Heart left ventricle (tissue), 16 donors: ENCODE measurements around the gene PAK2. TPM values are rescaled to one million over a fixed set of nuclear protein-coding genes. Genes with fewer than 3 reads are reported as not detected.

Experiments
- ATAC-seq, 4 donors: fragments of 200-7000 bp; cut with Tn5 transposase; one replicate each; pipeline ENCODE4 v1.9.1; 2020 to 2022; ENCODE audit warnings: moderate library complexity in 4 of 4, mild to moderate bottlenecking in 3 of 4, moderate number of reproducible peaks in 1 of 4
- DNase-seq, 5 donors: peaks; one replicate each; pipeline ENCODE4 v3.0.0-alpha.2; 2020
- H3K27ac ChIP-seq, 12 donors: fragments of 200-600 bp; sonication (generic) in 4 of 12; one replicate each; pipeline versions ENCODE4 v1.5.0 to v1.8.0; 2016 to 2022; ENCODE audit warnings: mild to moderate bottlenecking in 2 of 12
- H3K27me3 ChIP-seq, 9 donors: fragments of 200-600 bp; sonication (generic) in 2 of 9; one replicate each; pipeline versions ENCODE4 v1.5.1 to v1.8.0; 2016 to 2022; ENCODE audit warnings: mild to moderate bottlenecking in 3 of 9
- H3K36me3 ChIP-seq, 9 donors: fragments of 200-600 bp; sonication (generic) in 2 of 9; one replicate each; pipeline versions ENCODE4 v1.5.0 to v1.8.0; 2018 to 2022; ENCODE audit warnings: mild to moderate bottlenecking in 2 of 9
- H3K4me1 ChIP-seq, 12 donors: fragments of 200-600 bp; sonication (generic) in 4 of 12; one replicate each; pipeline versions ENCODE4 v1.5.0 to v1.8.0; 2016 to 2022; ENCODE audit warnings: mild to moderate bottlenecking in 3 of 12
- H3K4me3 ChIP-seq, 12 donors: fragments of 200-600 bp; sonication (generic) in 4 of 12; one replicate each; pipeline versions ENCODE4 v1.5.0 to v1.8.0; 2017 to 2022; ENCODE audit warnings: mild to moderate bottlenecking in 9 of 12, moderate library complexity in 4 of 12
- H3K9me3 ChIP-seq, 12 donors: fragments of 200-600 bp; sonication (generic) in 4 of 12; one replicate each; pipeline versions ENCODE4 v1.5.0 to v1.8.0; 2016 to 2022; ENCODE audit warnings: mild to moderate bottlenecking in 1 of 12
- POLR2A ChIP-seq, 2 donors: fragments of 450-650 bp; IDR thresholded peaks; one replicate each; pipeline ENCODE4 v1.6.1; 2017; ENCODE audit warnings: antibody characterized with exemption in 2 of 2, mild to moderate bottlenecking in 2 of 2, moderate library complexity in 2 of 2
- WGBS, 4 donors: extraction: QIAGEN DNeasy Blood & Tissue Kit in 2 of 4; methylation state at CpG; one replicate each; pipeline versions ENCODE4 v1.1.5 to v1.1.7; 2013 to 2018; 5-methylcytosine and 5-hydroxymethylcytosine counted together
- intact Hi-C, 10 donors: fragments of 100-400 bp; cut with DNase I; formaldehyde crosslinking; loops; one replicate each; pipeline versions ENCODE4 v1.11.1 to v1.14.2; 2022
- polyA plus RNA-seq, 2 donors: library from polyadenylated mRNA; stranded (reverse); fragments of 200-250 nt; gene quantifications; one replicate each; pipeline ENCODE4 v1.2.3, GENCODE V29; 2013
- total RNA-seq, 9 donors: library from RNA; depleted of rRNA in 2 of 9; stranded (reverse); fragments of >200 nt in 2 of 9; fragmentation: NEBNext Ultra II Directional in 3 of 9; extraction: Animal tissue kit (Norgen Biotek cat#: 25700) in 3 of 9; gene quantifications; one replicate each; pipeline versions ENCODE4 v1.1.0 to v1.2.4, GENCODE V29; 2016 to 2023
- TF ChIP-seq, protein P1 (sequence below), 12 donors: fragments of 200-600 bp; sonication (generic) in 4 of 12; IDR thresholded peaks; one replicate each; pipeline versions ENCODE4 v1.5.0 to v1.8.0; 2018 to 2022; ENCODE audit warnings: antibody characterized with exemption in 12 of 12, mild to moderate bottlenecking in 5 of 12
- donor health status: ischemic (EF 13 %, LVEDD 7.1; RV severe dilation, severe dysfunction).
- donor health status: healthy with polysubstance abuse.
- donor health status: DM: no; HTN: yes; CAD: no.
- donor health status: DM: no; HTN: no; CAD: no.
- donor health status: ischemic (EF 25% LVEDD 6.9; RV normal size, moderate dysfunction).
- donor health status: ischemic (EF 25% LVEDD 5.7; RV mildly dilated, moderate dysfunction).
- donor health status: healthy.
- donor health status: DM: yes; HTN: yes; CAD: no.
- donor health status: ischemic (EF 35%, LVEDD 5.7; RV mildly dilated, moderate dysfunction).
- donor health status: nonischemic (EF 11% LVEDD 7.7; RV severe dilation, severe dysfunction).
- donor health status: DM: yes; HTN: yes; CAD: no.
- donor health status: PGD.
- donor health status: ischemic (EF 29% LVEDD 5.4; RV normal size, mild dysfunction).
- donor health status: nonischemic (EF 23%, LVEDD 6.1; RV moderate dilation, normal function).

Gene PAK2
- total and polyA plus RNA-seq, 11 donors: 17.0 to 67.8 (median 48.3) TPM

- ATAC-seq (no peak), DNase-seq (no peak)
- H3K4me1 ChIP-seq: no peaks in the 10 kb centered on the region
- H3K27ac ChIP-seq: no peak overlapping the region
- TF ChIP-seq, protein P1, sequence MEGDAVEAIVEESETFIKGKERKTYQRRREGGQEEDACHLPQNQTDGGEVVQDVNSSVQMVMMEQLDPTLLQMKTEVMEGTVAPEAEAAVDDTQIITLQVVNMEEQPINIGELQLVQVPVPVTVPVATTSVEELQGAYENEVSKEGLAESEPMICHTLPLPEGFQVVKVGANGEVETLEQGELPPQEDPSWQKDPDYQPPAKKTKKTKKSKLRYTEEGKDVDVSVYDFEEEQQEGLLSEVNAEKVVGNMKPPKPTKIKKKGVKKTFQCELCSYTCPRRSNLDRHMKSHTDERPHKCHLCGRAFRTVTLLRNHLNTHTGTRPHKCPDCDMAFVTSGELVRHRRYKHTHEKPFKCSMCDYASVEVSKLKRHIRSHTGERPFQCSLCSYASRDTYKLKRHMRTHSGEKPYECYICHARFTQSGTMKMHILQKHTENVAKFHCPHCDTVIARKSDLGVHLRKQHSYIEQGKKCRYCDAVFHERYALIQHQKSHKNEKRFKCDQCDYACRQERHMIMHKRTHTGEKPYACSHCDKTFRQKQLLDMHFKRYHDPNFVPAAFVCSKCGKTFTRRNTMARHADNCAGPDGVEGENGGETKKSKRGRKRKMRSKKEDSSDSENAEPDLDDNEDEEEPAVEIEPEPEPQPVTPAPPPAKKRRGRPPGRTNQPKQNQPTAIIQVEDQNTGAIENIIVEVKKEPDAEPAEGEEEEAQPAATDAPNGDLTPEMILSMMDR (IDR thresholded peaks at IDR 0.05): no peak
- TF ChIP-seq POLR2A (IDR thresholded peaks at IDR 0.05): no peak
- H3K27me3 ChIP-seq: no peaks in the 10 kb centered on the region
- no peak overlapping the region for H3K4me3 ChIP-seq
- no peaks in the 10 kb centered on the region for H3K36me3 ChIP-seq
- 75 to 85% (median 83%) methylated on average over 7 of the region's 7 CpGs for WGBS, 4 donors
- H3K9me3 ChIP-seq: no peaks in the 10 kb centered on the region
- intact Hi-C loops: no loop called here
Measured at GRCh38 chr3:196699749-196700148, 39.9 kb upstream of the PAK2 start.

DNA sequence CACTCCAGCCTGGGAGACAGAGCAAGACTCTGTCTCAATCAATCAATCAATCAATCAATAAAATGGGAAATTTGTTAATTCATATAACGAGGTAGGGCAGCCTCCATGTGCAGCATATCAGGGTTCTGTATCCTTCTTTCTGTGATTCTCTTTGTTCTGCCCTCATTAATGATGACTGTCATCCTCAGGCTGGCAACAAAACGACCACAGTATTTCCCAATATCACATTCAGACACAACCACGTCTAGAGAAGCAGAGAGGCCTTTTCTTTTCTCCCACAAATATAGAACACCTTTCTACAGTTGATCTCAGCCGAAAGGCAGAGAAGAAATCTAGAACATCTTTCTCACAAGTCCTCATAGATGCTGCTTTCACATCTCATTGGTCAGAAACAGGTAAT lies 38.9 kb upstream of the PAK2 start:
- WGBS, 4 donors: 83 to 87% (median 85%) methylated on average over 4 of the region's 4 CpGs
- no peak for DNase-seq
- Histone ChIP-seq H3K4me3 (no peak overlapping the region), H3K27ac (no peak overlapping the region), H3K27me3 (no peaks in the 10 kb centered on the region), H3K36me3 (no peaks in the 10 kb centered on the region), H3K9me3 (no peaks in the 10 kb centered on the region), H3K4me1 (no peaks in the 10 kb centered on the region)
- TF ChIP-seq, protein P1 (IDR thresholded peaks at IDR 0.05): no peak
- no peak for TF ChIP-seq POLR2A (IDR thresholded peaks at IDR 0.05)
- intact Hi-C loops: no loop called here
- no peak for ATAC-seq

GRCh38 chr3:196706327-196706726 lies 33.3 kb upstream of the PAK2 start:
- H3K27me3 ChIP-seq: no peaks in the 10 kb centered on the region
- ATAC-seq: no peak
- H3K36me3 ChIP-seq: no peaks in the 10 kb centered on the region
- intact Hi-C loops: no loop called here
- TF ChIP-seq, protein P1 (IDR thresholded peaks at IDR 0.05): no peak
- no peak for TF ChIP-seq POLR2A (IDR thresholded peaks at IDR 0.05)
- DNase-seq: no peak
- H3K27ac ChIP-seq: no peak overlapping the region
- no peaks in the 10 kb centered on the region for H3K9me3 ChIP-seq
- peaks cover 0 to 7% (median 4%) of the 10 kb centered on the region in 12 donors for H3K4me1 ChIP-seq
- no peak overlapping the region for H3K4me3 ChIP-seq
- 70 to 91% (median 84%) methylated on average over 5 of the region's 5 CpGs for WGBS, 4 donors

GRCh38 chr3:196706731-196707130 lies 32.9 kb upstream of the PAK2 start:
- intact Hi-C loops: no loop called here
- no peak overlapping the region for H3K27ac ChIP-seq
- H3K27me3 ChIP-seq: no peaks in the 10 kb centered on the region
- DNase-seq (no peak), ATAC-seq (no peak)
- no peak overlapping the region for H3K4me3 ChIP-seq
- peaks cover 0 to 9% (median 6%) of the 10 kb centered on the region in 12 donors for H3K4me1 ChIP-seq
- no peaks in the 10 kb centered on the region for H3K9me3 ChIP-seq
- H3K36me3 ChIP-seq: no peaks in the 10 kb centered on the region
- WGBS, 4 donors: 92 to 98% (median 96%) methylated on average over 4 of the region's 4 CpGs
- no peak for TF ChIP-seq POLR2A (IDR thresholded peaks at IDR 0.05)
- TF ChIP-seq, protein P1 (IDR thresholded peaks at IDR 0.05): no peak
